ENCODE measurements around the gene SPTAN1. TPM values are rescaled to one million over a fixed set of nuclear protein-coding genes. Genes with fewer than 3 reads are reported as not detected.

SPTAN1 gene
- total RNA-seq, 1 experiment from 2014 or later: 111 TPM

DNA sequence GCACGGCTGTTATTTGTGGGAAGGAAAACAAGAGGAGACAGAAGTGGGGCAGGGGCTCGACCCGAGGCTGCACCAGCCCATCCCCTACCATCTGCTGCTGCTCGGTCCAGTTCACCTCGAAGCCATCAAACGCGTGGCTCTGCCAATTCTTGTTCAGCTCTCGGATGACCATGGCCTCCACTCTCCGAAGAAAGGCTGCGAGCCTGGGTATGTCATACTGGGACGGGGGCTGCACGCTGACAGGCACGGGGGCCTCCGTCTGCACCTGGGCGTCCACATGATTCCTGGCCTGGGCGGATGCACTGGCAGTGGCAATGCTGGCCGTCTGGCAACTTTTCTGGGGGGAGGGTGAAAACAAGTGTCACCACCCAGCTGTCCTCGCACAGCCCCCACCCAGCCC lies 88.2 kb downstream of the SPTAN1 start:
- H3K27ac ChIP-seq (ENCODE audit: low read depth, low read length): no peak overlapping the region
- TF ChIP-seq EZH2 (IDR thresholded peaks at IDR 0.05) (no peak), FOSL1 (IDR thresholded peaks at IDR 0.05; ENCODE audit: low read depth) (no peak), CBX3 (IDR thresholded peaks at IDR 0.05; ENCODE audit: low read depth) (no peak), POLR2A (IDR thresholded peaks at IDR 0.05; ENCODE audit: borderline replicate concordance, extremely low read depth, insufficient read depth, insufficient read length) (no peak), MAX (IDR thresholded peaks at IDR 0.05) (no peak), SRF (IDR thresholded peaks at IDR 0.05; ENCODE audit: low read depth) (no peak), POLR2AphosphoS5 (IDR thresholded peaks at IDR 0.05; ENCODE audit: low read depth, low read length) (no peak), JUND (IDR thresholded peaks at IDR 0.05) (no peak), SIN3A (IDR thresholded peaks at IDR 0.05; ENCODE audit: low read depth) (no peak), ZNF274 (IDR thresholded peaks at IDR 0.05; ENCODE audit: low read depth, low read length) (no peak), RAD21 (IDR thresholded peaks at IDR 0.05; ENCODE audit: low read depth) (no peak), ATF3 (IDR thresholded peaks at IDR 0.05) (no peak), YY1 (IDR thresholded peaks at IDR 0.05; ENCODE audit: extremely low read depth, insufficient replicate concordance, low read depth, low read length) (no peak), ELF1 (IDR thresholded peaks at IDR 0.05; ENCODE audit: borderline replicate concordance, low read depth) (no peak), ZFX (IDR thresholded peaks at IDR 0.05) (no peak)
- TF ChIP-seq, protein P1, sequence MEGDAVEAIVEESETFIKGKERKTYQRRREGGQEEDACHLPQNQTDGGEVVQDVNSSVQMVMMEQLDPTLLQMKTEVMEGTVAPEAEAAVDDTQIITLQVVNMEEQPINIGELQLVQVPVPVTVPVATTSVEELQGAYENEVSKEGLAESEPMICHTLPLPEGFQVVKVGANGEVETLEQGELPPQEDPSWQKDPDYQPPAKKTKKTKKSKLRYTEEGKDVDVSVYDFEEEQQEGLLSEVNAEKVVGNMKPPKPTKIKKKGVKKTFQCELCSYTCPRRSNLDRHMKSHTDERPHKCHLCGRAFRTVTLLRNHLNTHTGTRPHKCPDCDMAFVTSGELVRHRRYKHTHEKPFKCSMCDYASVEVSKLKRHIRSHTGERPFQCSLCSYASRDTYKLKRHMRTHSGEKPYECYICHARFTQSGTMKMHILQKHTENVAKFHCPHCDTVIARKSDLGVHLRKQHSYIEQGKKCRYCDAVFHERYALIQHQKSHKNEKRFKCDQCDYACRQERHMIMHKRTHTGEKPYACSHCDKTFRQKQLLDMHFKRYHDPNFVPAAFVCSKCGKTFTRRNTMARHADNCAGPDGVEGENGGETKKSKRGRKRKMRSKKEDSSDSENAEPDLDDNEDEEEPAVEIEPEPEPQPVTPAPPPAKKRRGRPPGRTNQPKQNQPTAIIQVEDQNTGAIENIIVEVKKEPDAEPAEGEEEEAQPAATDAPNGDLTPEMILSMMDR (IDR thresholded peaks at IDR 0.05 in 2 of 3, conservative IDR thresholded peaks at IDR 0.05 in 1 of 3; ENCODE audit: borderline replicate concordance in 1 of 3, insufficient read depth in 1 of 3, low read depth in 2 of 3, low read length in 2 of 3): no peak
- TF ChIP-seq, protein P2, sequence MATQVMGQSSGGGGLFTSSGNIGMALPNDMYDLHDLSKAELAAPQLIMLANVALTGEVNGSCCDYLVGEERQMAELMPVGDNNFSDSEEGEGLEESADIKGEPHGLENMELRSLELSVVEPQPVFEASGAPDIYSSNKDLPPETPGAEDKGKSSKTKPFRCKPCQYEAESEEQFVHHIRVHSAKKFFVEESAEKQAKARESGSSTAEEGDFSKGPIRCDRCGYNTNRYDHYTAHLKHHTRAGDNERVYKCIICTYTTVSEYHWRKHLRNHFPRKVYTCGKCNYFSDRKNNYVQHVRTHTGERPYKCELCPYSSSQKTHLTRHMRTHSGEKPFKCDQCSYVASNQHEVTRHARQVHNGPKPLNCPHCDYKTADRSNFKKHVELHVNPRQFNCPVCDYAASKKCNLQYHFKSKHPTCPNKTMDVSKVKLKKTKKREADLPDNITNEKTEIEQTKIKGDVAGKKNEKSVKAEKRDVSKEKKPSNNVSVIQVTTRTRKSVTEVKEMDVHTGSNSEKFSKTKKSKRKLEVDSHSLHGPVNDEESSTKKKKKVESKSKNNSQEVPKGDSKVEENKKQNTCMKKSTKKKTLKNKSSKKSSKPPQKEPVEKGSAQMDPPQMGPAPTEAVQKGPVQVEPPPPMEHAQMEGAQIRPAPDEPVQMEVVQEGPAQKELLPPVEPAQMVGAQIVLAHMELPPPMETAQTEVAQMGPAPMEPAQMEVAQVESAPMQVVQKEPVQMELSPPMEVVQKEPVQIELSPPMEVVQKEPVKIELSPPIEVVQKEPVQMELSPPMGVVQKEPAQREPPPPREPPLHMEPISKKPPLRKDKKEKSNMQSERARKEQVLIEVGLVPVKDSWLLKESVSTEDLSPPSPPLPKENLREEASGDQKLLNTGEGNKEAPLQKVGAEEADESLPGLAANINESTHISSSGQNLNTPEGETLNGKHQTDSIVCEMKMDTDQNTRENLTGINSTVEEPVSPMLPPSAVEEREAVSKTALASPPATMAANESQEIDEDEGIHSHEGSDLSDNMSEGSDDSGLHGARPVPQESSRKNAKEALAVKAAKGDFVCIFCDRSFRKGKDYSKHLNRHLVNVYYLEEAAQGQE (IDR thresholded peaks at IDR 0.05; ENCODE audit: low read depth): no peak
- TF ChIP-seq, protein P3, sequence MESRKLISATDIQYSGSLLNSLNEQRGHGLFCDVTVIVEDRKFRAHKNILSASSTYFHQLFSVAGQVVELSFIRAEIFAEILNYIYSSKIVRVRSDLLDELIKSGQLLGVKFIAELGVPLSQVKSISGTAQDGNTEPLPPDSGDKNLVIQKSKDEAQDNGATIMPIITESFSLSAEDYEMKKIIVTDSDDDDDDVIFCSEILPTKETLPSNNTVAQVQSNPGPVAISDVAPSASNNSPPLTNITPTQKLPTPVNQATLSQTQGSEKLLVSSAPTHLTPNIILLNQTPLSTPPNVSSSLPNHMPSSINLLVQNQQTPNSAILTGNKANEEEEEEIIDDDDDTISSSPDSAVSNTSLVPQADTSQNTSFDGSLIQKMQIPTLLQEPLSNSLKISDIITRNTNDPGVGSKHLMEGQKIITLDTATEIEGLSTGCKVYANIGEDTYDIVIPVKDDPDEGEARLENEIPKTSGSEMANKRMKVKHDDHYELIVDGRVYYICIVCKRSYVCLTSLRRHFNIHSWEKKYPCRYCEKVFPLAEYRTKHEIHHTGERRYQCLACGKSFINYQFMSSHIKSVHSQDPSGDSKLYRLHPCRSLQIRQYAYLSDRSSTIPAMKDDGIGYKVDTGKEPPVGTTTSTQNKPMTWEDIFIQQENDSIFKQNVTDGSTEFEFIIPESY (IDR thresholded peaks at IDR 0.05; ENCODE audit: extremely low read depth, insufficient replicate concordance, low read length): no peak
- H3K4me2 ChIP-seq (ENCODE audit: low read length): no peak overlapping the region
- ChIA-PET POLR2A (no interaction called here), RAD21 (ENCODE audit: low non-redundant PET in 1 of 2, low total read pairs in 2 of 2, uncharacterized antibody in 2 of 2, unreplicated experiment in 2 of 2) (no interaction called here), CTCF (no interaction called here)
- H3K9me2 ChIP-seq (ENCODE audit: insufficient read depth): no peaks in the 10 kb centered on the region
- H3K79me2 ChIP-seq (ENCODE audit: insufficient read depth, low read length): peaks cover 64% of the 10 kb centered on the region
- H3K4me1 ChIP-seq (ENCODE audit: control insufficient read depth in 1 of 2, insufficient read depth in 2 of 2, low read length in 2 of 2): peaks cover 30 to 47% of the 10 kb centered on the region in 2 experiments
- DNase-seq (ENCODE audit: low read depth, low spot score): no peak
- intact Hi-C loops (cut with micrococcal nuclease): no loop called here
- BruUV-seq (replicated peaks): no TSS peak
- H2AFZ ChIP-seq (ENCODE audit: low read depth, low read length, poor library complexity, severe bottlenecking): no peak overlapping the region
- no peaks in the 10 kb centered on the region for H3K27me3 ChIP-seq (ENCODE audit: insufficient read depth, low read length)
- no peak overlapping the region for H3K9ac ChIP-seq (ENCODE audit: low read length)
- no peaks in the 10 kb centered on the region for H3K9me3 ChIP-seq (ENCODE audit: control insufficient read depth in 1 of 2, insufficient read depth in 1 of 2, low read depth in 1 of 2, low read length in 2 of 2)
- no peak overlapping the region for H3K4me3 ChIP-seq (replicated peaks in 1 of 2; ENCODE audit: low read depth in 1 of 2, low read length in 2 of 2)
- no peak for ATAC-seq
- peaks cover 0 to 12% of the 10 kb centered on the region in 2 experiments; a peak in 1 of 4 replicates for H3K36me3 ChIP-seq (ENCODE audit: control insufficient read depth in 1 of 2, insufficient read depth in 2 of 2, low read length in 2 of 2)
- no peaks in the 10 kb centered on the region for H4K20me1 ChIP-seq (ENCODE audit: insufficient read depth)
